ENCODE results near the gene ARHGAP27.

- TF ChIP-seq TCF4 (CRISPR knock-in tag; IDR thresholded peaks at IDR 0.05; ENCODE audit: borderline replicate concordance) (no peak), TSHZ2 (CRISPR knock-in tag; IDR thresholded peaks at IDR 0.05) (no peak), ZNF70 (CRISPR knock-in tag; IDR thresholded peaks at IDR 0.05) (no peak), TOX (CRISPR knock-in tag; IDR thresholded peaks at IDR 0.05; ENCODE audit: borderline replicate concordance) (no peak), ZNF8 (CRISPR knock-in tag; IDR thresholded peaks at IDR 0.05) (no peak), GLIS3 (CRISPR knock-in tag; IDR thresholded peaks at IDR 0.05) (no peak), BACH2 (CRISPR knock-in tag; IDR thresholded peaks at IDR 0.05; ENCODE audit: borderline replicate concordance) (no peak), ZC3H10 (CRISPR knock-in tag; IDR thresholded peaks at IDR 0.05) (no peak), RARB (CRISPR knock-in tag; IDR thresholded peaks at IDR 0.05) (no peak), ZFP3 (CRISPR knock-in tag; IDR thresholded peaks at IDR 0.05) (no peak), POU6F1 (CRISPR knock-in tag; IDR thresholded peaks at IDR 0.05; ENCODE audit: borderline replicate concordance, low read depth) (no peak), OSR1 (CRISPR knock-in tag; IDR thresholded peaks at IDR 0.05) (no peak), CREB5 (CRISPR knock-in tag; IDR thresholded peaks at IDR 0.05; ENCODE audit: low read depth) (no peak), ZFP30 (CRISPR knock-in tag; IDR thresholded peaks at IDR 0.05) (no peak)
These were observed 7.9 kb downstream of the ARHGAP27 start for GRCh38 chr17:45424769-45425124.
